T-cell (primary cell): ENCODE data around the gene COL13A1. TPM values are rescaled to one million over a fixed set of nuclear protein-coding genes. Genes with fewer than 3 reads are reported as not detected.

Experiments used
- ATAC-seq, 4 experiments: fragments of 200-7000 bp in 3 of 4; fragments of 150-1000 bp in 1 of 4; cut with Tn5 transposase; replicated peaks in 1 of 4; 1 replicate in 3 of 4; 2 replicates in 1 of 4; pipeline ENCODE4 v1.10.0; 2021; ENCODE audit warnings: moderate library complexity in 3 of 4, mild to moderate bottlenecking in 2 of 4, moderate number of reproducible peaks in 1 of 4
- CTCF ChIA-PET, 2 donors: fragments of 300-600 bp; sonication (Branson Sonifier 250); formaldehyde crosslinking; loops; one replicate each; lab custom pipeline; 2022; ENCODE audit warnings: antibody characterized with exemption in 2 of 2; lab: Charles Lee
- POLR2A ChIA-PET, 2 donors: fragments of 300-600 bp; sonication (Branson Sonifier 250); formaldehyde crosslinking; loops; one replicate each; lab custom pipeline; 2022; ENCODE audit warnings: antibody characterized with exemption in 2 of 2; lab: Charles Lee
- DNase-seq, 35 experiments: peaks; one replicate each; pipeline versions ENCODE4 v3.0.0 to v3.0.0-alpha.2; 2013 to 2023
- H3K27ac ChIP-seq: one replicate; pipeline ENCODE4 v1.5.1; 2013; ENCODE audit warnings: low read length
- H3K27me3 ChIP-seq, 2 experiments: replicated peaks in 1 of 2; 1 replicate in 1 of 2; 2 replicates in 1 of 2; pipeline versions ENCODE4 v1.6.1 to v1.7.0; 2013; ENCODE audit warnings: low read length in 1 of 2, mixed read lengths in 1 of 2; ENCODE audit not compliant: control insufficient read depth in 2 of 2, insufficient read depth in 2 of 2; ENCODE audit errors: extremely low read depth in 1 of 2
- H3K36me3 ChIP-seq, 2 donors: 1 replicate in 1 of 2; 2 replicates in 1 of 2; pipeline versions ENCODE4 v1.6.1 to v1.7.0; 2013; ENCODE audit warnings: low read length in 1 of 2; ENCODE audit not compliant: control insufficient read depth in 2 of 2, insufficient read depth in 1 of 2; ENCODE audit errors: extremely low read depth in 1 of 2
- H3K4me1 ChIP-seq, 2 experiments: 1 replicate in 1 of 2; 2 replicates in 1 of 2; pipeline versions ENCODE4 v1.6.1 to v1.7.0; 2013; ENCODE audit warnings: low read length in 2 of 2, mixed read lengths in 1 of 2; ENCODE audit not compliant: insufficient read depth in 2 of 2, control insufficient read depth in 1 of 2; ENCODE audit errors: extremely low read depth in 1 of 2
- H3K4me3 ChIP-seq, 2 donors: 1 replicate in 1 of 2; 2 replicates in 1 of 2; pipeline versions ENCODE4 v1.5.1 to v1.7.0; 2013; ENCODE audit warnings: mild to moderate bottlenecking in 2 of 2, low read length in 1 of 2, moderate library complexity in 1 of 2; ENCODE audit not compliant: control insufficient read depth in 1 of 2; ENCODE audit errors: extremely low read depth in 1 of 2
- H3K9me3 ChIP-seq: 2 replicates; pipeline ENCODE4 v1.7.0; 2013
- H3K27ac Mint-ChIP-seq, 2 donors: one replicate each; pipeline ENCODE4 v1.8.0; 2020 to 2021; ENCODE audit warnings: mild to moderate bottlenecking in 2 of 2, mixed read lengths in 2 of 2
- H3K27me3 Mint-ChIP-seq, 2 donors: one replicate each; pipeline ENCODE4 v1.8.0; 2021 to 2022; ENCODE audit warnings: mixed read lengths in 2 of 2
- H3K36me3 Mint-ChIP-seq: one replicate; pipeline ENCODE4 v1.8.0; 2021; ENCODE audit warnings: mixed read lengths
- H3K4me1 Mint-ChIP-seq, 3 donors: one replicate each; pipeline ENCODE4 v1.8.0; 2020 to 2022; ENCODE audit warnings: mixed read lengths in 3 of 3, mild to moderate bottlenecking in 1 of 3
- H3K4me3 Mint-ChIP-seq, 3 donors: one replicate each; pipeline ENCODE4 v1.8.0; 2020 to 2022; ENCODE audit warnings: mild to moderate bottlenecking in 3 of 3, mixed read lengths in 3 of 3, moderate library complexity in 3 of 3
- H3K9me3 Mint-ChIP-seq, 3 donors: one replicate each; pipeline ENCODE4 v1.8.0; 2020 to 2022; ENCODE audit warnings: mixed read lengths in 3 of 3
- WGBS: methylation state at CpG from one replicate; pipeline ENCODE4 v1.1.5; 2013; ENCODE audit warnings: missing lambda C conversion rate; ENCODE audit not compliant: insufficient coverage; 5-methylcytosine and 5-hydroxymethylcytosine counted together
- total RNA-seq, 35 experiments: library from RNA in 6 of 35; stranded (reverse) in 6 of 35; fragments of 120-200 nt in 1 of 35; gene quantifications; one replicate each; pipeline versions ENCODE4 v1.2.1 to v1.2.4 and lab custom pipeline; 2013 to 2026

COL13A1 gene
- total RNA-seq, 5 donors from 2014 or later (not counting 1 experiment from before 2014, with no cell fraction given) = 0.09 TPM; not detected in 4

GRCh38 chr10:69878951-69879350, 77.2 kb downstream of the COL13A1 start:
- no peak overlapping the region for H3K4me3 ChIP-seq
- no peaks in the 10 kb centered on the region for H3K9me3 ChIP-seq
- no peak overlapping the region for H3K27ac Mint-ChIP-seq
- H3K27me3 Mint-ChIP-seq = peaks cover 19 to 25% of the 10 kb centered on the region in 2 donors
- ChIA-PET POLR2A (no interaction called here), CTCF (interaction anchor here (0.5 to 0.8 kb wide), 3 partner anchors 54 to 1653 kb away, joined by 3 to 4 read pairs (median 3); no protein-coding TSS in a partner anchor)
- ATAC-seq (no peak), DNase-seq (no peak)
- no peaks in the 10 kb centered on the region for H3K36me3 ChIP-seq
- H3K4me3 Mint-ChIP-seq = no peak overlapping the region
- no peaks in the 10 kb centered on the region for H3K4me1 ChIP-seq
- peaks cover 0 to 42% of the 10 kb centered on the region in 2 experiments for H3K27me3 ChIP-seq
- no CpG with 5 or more reads among the region's 3 CpGs for WGBS
- H3K36me3 Mint-ChIP-seq = no peaks in the 10 kb centered on the region
- no peaks in the 10 kb centered on the region for H3K9me3 Mint-ChIP-seq
- no peaks in the 10 kb centered on the region for H3K4me1 Mint-ChIP-seq
- H3K27ac ChIP-seq = no peak overlapping the region

- Mint-ChIP-seq H3K9me3 (no peaks in the 10 kb centered on the region), H3K27ac (no peak overlapping the region), H3K36me3 (no peaks in the 10 kb centered on the region), H3K4me3 (no peak overlapping the region), H3K27me3 (peaks cover 19 to 25% of the 10 kb centered on the region in 2 donors), H3K4me1 (no peaks in the 10 kb centered on the region)
- Histone ChIP-seq H3K4me3 (no peak overlapping the region), H3K36me3 (no peaks in the 10 kb centered on the region), H3K27me3 (peaks cover 0 to 42% of the 10 kb centered on the region in 2 experiments), H3K27ac (no peak overlapping the region), H3K9me3 (no peaks in the 10 kb centered on the region), H3K4me1 (no peaks in the 10 kb centered on the region)
- DNase-seq (no peak), ATAC-seq (no peak)
- ChIA-PET POLR2A (no interaction called here), CTCF (interaction anchor here (0.5 to 0.8 kb wide), 2 partner anchors 78 to 1653 kb away, joined by 3 read pairs; no protein-coding TSS in a partner anchor)
- WGBS = 79% methylated on average over 4 of the region's 13 CpGs
Observed at GRCh38 chr10:69879634-69880257, 78.0 kb downstream of the COL13A1 start.

- Mint-ChIP-seq H3K4me1 (no peaks in the 10 kb centered on the region), H3K9me3 (no peaks in the 10 kb centered on the region), H3K4me3 (no peak overlapping the region), H3K27ac (no peak overlapping the region), H3K36me3 (no peaks in the 10 kb centered on the region), H3K27me3 (peaks cover 19 to 25% of the 10 kb centered on the region in 2 donors)
- Histone ChIP-seq H3K4me1 (no peaks in the 10 kb centered on the region), H3K4me3 (no peak overlapping the region), H3K27me3 (peaks cover 0 to 42% of the 10 kb centered on the region in 2 experiments), H3K9me3 (no peaks in the 10 kb centered on the region), H3K27ac (no peak overlapping the region), H3K36me3 (no peaks in the 10 kb centered on the region)
- 64% methylated on average over 12 of the region's 27 CpGs for WGBS
- CTCF ChIA-PET = no interaction called here
- ATAC-seq = no peak
- POLR2A ChIA-PET = no interaction called here
- no peak for DNase-seq
Observed at GRCh38 chr10:69880301-69881081, 78.8 kb downstream of the COL13A1 start.

GRCh38 chr10:69881202-69881601, 79.5 kb downstream of the COL13A1 start:
- Mint-ChIP-seq H3K9me3 (no peaks in the 10 kb centered on the region), H3K27ac (no peak overlapping the region), H3K27me3 (peaks cover 19 to 25% of the 10 kb centered on the region in 2 donors), H3K4me1 (no peaks in the 10 kb centered on the region), H3K36me3 (no peaks in the 10 kb centered on the region), H3K4me3 (no peak overlapping the region)
- Histone ChIP-seq H3K27me3 (peaks cover 0 to 42% of the 10 kb centered on the region in 2 experiments), H3K9me3 (no peaks in the 10 kb centered on the region), H3K4me3 (no peak overlapping the region), H3K4me1 (no peaks in the 10 kb centered on the region), H3K27ac (no peak overlapping the region), H3K36me3 (no peaks in the 10 kb centered on the region)
- 88% methylated on average over 9 of the region's 12 CpGs for WGBS
- no peak for DNase-seq
- ChIA-PET CTCF (no interaction called here), POLR2A (no interaction called here)
- no peak for ATAC-seq

GRCh38 chr10:69883310-69884023, 81.8 kb downstream of the COL13A1 start:
- H3K4me1 ChIP-seq = no peaks in the 10 kb centered on the region
- Mint-ChIP-seq H3K36me3 (no peaks in the 10 kb centered on the region), H3K27me3 (peaks cover 19 to 25% of the 10 kb centered on the region in 2 donors), H3K9me3 (no peaks in the 10 kb centered on the region), H3K4me3 (no peak overlapping the region), H3K27ac (no peak overlapping the region), H3K4me1 (no peaks in the 10 kb centered on the region)
- H3K4me3 ChIP-seq = no peak overlapping the region
- H3K27ac ChIP-seq = no peak overlapping the region
- no peak for ATAC-seq
- CTCF ChIA-PET = no interaction called here
- peaks cover 0 to 37% of the 10 kb centered on the region in 2 experiments for H3K27me3 ChIP-seq
- no peak for DNase-seq
- 53% methylated on average over 3 of the region's 5 CpGs for WGBS
- POLR2A ChIA-PET = no interaction called here
- no peaks in the 10 kb centered on the region for H3K9me3 ChIP-seq
- H3K36me3 ChIP-seq = no peaks in the 10 kb centered on the region

GRCh38 chr10:69884024-69884367, 82.3 kb downstream of the COL13A1 start:
- Histone ChIP-seq H3K27me3 (peaks cover 0 to 36% of the 10 kb centered on the region in 2 experiments), H3K9me3 (no peaks in the 10 kb centered on the region), H3K36me3 (no peaks in the 10 kb centered on the region), H3K4me1 (no peaks in the 10 kb centered on the region), H3K4me3 (no peak overlapping the region), H3K27ac (no peak overlapping the region)
- ATAC-seq = no peak
- H3K27ac Mint-ChIP-seq = no peak overlapping the region
- DNase-seq = no peak
- H3K36me3 Mint-ChIP-seq = no peaks in the 10 kb centered on the region
- no CpG with 5 or more reads among the region's 3 CpGs for WGBS
- no peak overlapping the region for H3K4me3 Mint-ChIP-seq
- H3K4me1 Mint-ChIP-seq = no peaks in the 10 kb centered on the region
- peaks cover 19 to 25% of the 10 kb centered on the region in 2 donors for H3K27me3 Mint-ChIP-seq
- ChIA-PET POLR2A (no interaction called here), CTCF (no interaction called here)
- H3K9me3 Mint-ChIP-seq = no peaks in the 10 kb centered on the region
